Epithelial cell of proximal tubule (primary cell): Measurements from ENCODE around the gene ELP1. TPM values are rescaled to one million over a fixed set of nuclear protein-coding genes. Genes with fewer than 3 reads are reported as not detected.

Experiments used
- DNase-seq: peaks from one replicate; pipeline ENCODE4 v3.0.0-alpha.2; 2011; ENCODE audit warnings: low read depth
- H3K4me3 ChIP-seq: 2 replicates; pipeline ENCODE4 v1.5.1; 2011; ENCODE audit warnings: low read depth, mild to moderate bottlenecking, low read length
- CTCF ChIP-seq: conservative IDR thresholded peaks from 2 replicates; pipeline ENCODE4 v1.5.1; 2012; ENCODE audit warnings: low read depth, mild to moderate bottlenecking, low read length
- total RNA-seq: library from RNA; depleted of rRNA; stranded (reverse); fragments of >200 nt; gene quantifications from 2 replicates; pipeline ENCODE4 v1.2.3, GENCODE V29; 2015

The ELP1 gene
- total RNA-seq, 1 donor from 2014 or later = 19.8 TPM

DNA sequence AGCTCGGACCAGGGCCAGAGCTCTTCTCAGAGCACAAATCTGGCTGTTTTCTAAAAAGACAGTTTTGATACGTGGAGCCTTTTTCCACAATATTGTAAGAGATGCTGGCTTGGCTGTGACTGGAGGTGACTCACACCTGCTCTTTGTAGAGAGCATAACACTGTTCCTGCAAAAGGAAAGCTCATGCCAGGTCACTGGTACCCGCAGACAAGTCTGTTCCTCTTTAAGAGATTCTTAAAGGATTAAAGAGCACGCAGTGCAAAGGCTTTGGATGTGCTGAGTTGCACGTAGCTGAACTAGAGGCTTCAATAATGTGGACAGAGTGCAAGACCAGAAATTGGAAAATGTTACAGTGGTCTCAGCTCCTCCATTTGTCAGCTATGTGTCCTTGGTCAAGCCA is 97.1 kb downstream of the ELP1 start:
- TF ChIP-seq CTCF = no peak
- no peak overlapping the region for H3K4me3 ChIP-seq
- DNase-seq = no peak

GRCh38 chr9:108836319-108836718 is 97.6 kb downstream of the ELP1 start:
- TF ChIP-seq CTCF = no peak
- DNase-seq = no peak
- H3K4me3 ChIP-seq = no peak overlapping the region

GRCh38 chr9:108835831-108836230 is 98.1 kb downstream of the ELP1 start:
- H3K4me3 ChIP-seq = no peak overlapping the region
- no peak for DNase-seq
- TF ChIP-seq CTCF = no peak

DNA sequence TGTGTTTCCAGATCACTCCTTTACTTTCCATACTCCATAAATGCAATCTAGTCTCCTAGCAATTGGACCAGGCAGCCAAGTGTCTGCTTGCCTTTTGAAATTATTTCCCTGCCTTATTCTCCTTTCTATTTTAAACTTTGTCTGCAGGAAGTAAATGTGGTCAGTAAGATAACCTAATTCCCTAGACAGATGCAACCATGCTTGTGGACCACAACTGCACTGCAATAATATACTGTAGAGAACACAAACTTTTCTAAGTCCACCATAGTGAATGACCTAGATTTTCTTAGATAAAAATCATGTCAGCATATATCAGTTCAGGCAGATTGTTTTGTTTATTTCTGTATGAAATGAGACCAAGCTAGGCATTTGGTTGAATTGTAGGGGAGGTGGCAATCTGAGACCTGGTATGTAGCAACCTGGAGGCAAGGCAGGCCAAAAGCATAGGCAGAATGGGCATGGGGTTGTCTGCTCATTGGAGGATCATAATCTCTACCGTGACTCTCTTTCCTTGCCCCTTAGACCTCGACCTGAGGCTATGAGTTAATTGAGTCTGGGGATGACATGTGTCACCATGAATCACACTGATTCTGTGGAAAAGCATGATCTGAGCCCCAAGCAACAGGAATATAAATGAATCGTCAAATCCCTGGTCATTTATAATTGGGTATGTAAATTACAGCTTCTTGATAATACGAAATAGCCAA is 98.8 kb downstream of the ELP1 start:
- TF ChIP-seq CTCF = no peak
- H3K4me3 ChIP-seq = no peak overlapping the region
- no peak for DNase-seq

GRCh38 chr9:108832179-108832500 is 101.8 kb downstream of the ELP1 start:
- H3K4me3 ChIP-seq = no peak overlapping the region
- TF ChIP-seq CTCF = no peak
- no peak for DNase-seq

- no peak overlapping the region for H3K4me3 ChIP-seq
- DNase-seq = no peak
- TF ChIP-seq CTCF = no peak
Observed at GRCh38 chr9:108831496-108832178, 102.3 kb downstream of the ELP1 start.

DNA sequence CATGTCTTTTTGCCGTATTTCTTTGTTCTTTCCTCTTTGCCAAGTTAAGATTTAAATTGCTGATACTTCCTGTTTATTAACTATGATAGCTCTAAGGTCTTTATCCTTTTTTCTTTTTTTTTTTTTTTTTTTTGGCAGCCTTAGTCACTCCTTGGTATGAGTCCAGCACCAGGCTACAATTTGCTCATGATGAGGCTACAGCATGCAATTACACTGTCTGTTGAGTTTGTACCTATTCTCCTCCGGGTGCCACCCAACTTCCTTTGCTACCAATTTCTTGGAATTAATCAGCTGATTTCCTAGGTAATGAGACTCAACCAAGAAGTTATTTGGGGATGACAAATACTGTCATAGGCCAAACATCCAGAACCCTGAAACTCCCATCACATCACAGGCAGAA is 103.7 kb downstream of the ELP1 start:
- TF ChIP-seq CTCF = no peak
- no peak for DNase-seq
- H3K4me3 ChIP-seq = no peak overlapping the region
